GM12864 (cell line): ENCODE results near the gene MGMT.

ENCODE experiments used
- DNase-seq: peaks from one replicate; pipeline ENCODE4 v3.0.0-alpha.2; 2011; ENCODE audit warnings: low read depth
- H3K4me3 ChIP-seq: 2 replicates; pipeline ENCODE4 v1.5.1; 2011; ENCODE audit warnings: mild to moderate bottlenecking, low read depth, low read length, control low read depth
- CTCF ChIP-seq: IDR thresholded peaks from 2 replicates; pipeline ENCODE4 v1.5.1; 2011; ENCODE audit warnings: low read depth, mild to moderate bottlenecking, moderate library complexity, low read length, control low read depth, inconsistent platforms; ENCODE audit errors: missing control alignments

MGMT gene

GRCh38 chr10:129442866-129443265 is 24.2 kb upstream of the MGMT start:
- DNase-seq: no peak

GRCh38 chr10:129444359-129444758 is 22.7 kb upstream of the MGMT start:
- no peak overlapping the region for H3K4me3 ChIP-seq
- DNase-seq: no peak
- TF ChIP-seq CTCF: no peak

More at GRCh38 chr10:129442866-129443265, 24.2 kb upstream of the MGMT start:
- H3K4me3 ChIP-seq: no peak overlapping the region
- no peak for TF ChIP-seq CTCF

GRCh38 chr10:129445436-129446182 is 21.4 kb upstream of the MGMT start:
- H3K4me3 ChIP-seq: no peak overlapping the region
- no peak for DNase-seq
- TF ChIP-seq CTCF: no peak

GRCh38 chr10:129446183-129446581 is 20.9 kb upstream of the MGMT start:
- no peak for DNase-seq
- TF ChIP-seq CTCF: no peak

GRCh38 chr10:129447486-129447885 is 19.6 kb upstream of the MGMT start:
- TF ChIP-seq CTCF: no peak
- no peak overlapping the region for H3K4me3 ChIP-seq
- DNase-seq: no peak

More at GRCh38 chr10:129446183-129446581, 20.9 kb upstream of the MGMT start:
- H3K4me3 ChIP-seq: no peak overlapping the region

GRCh38 chr10:129448086-129448485 is 19.0 kb upstream of the MGMT start:
- no peak for DNase-seq
- H3K4me3 ChIP-seq: no peak overlapping the region
- no peak for TF ChIP-seq CTCF

GRCh38 chr10:129448539-129448938 is 18.5 kb upstream of the MGMT start:
- DNase-seq: no peak
- TF ChIP-seq CTCF: no peak
- H3K4me3 ChIP-seq: no peak overlapping the region
